SK-N-SH treated with all-trans-retinoic acid at 6 μM for 48 hours (cell line): ENCODE data around the gene MTHFD1.

Source experiments
- ATAC-seq: fragments of 200-7000 bp; cut with Tn5 transposase; 3 replicates; pipeline ENCODE4 v1.9.1; 2020; ENCODE audit warnings: mild to moderate bottlenecking, moderate library complexity
- ARNTL ChIP-seq: fragments of 450-650 bp; formaldehyde crosslinking; IDR thresholded peaks from 2 replicates; pipeline ENCODE4 v1.5.0; 2020; ENCODE audit warnings: low read depth, mild to moderate bottlenecking, moderate library complexity, borderline replicate concordance
- CREB5 ChIP-seq: fragments of 250-450 bp; sonication (Bioruptor Pico); IDR thresholded peaks from 2 replicates; pipeline ENCODE4 v1.5.1; 2020; ENCODE audit warnings: low read depth, mild to moderate bottlenecking, moderate library complexity
- CSDC2 ChIP-seq: fragments of 250-450 bp; sonication (Bioruptor Pico); IDR thresholded peaks from 2 replicates; pipeline ENCODE4 v1.5.0; 2020; ENCODE audit warnings: mild to moderate bottlenecking, moderate library complexity
- CSRNP3 ChIP-seq: fragments of 250-450 bp; sonication (Bioruptor Pico); IDR thresholded peaks from 2 replicates; pipeline ENCODE4 v1.5.1; 2021; ENCODE audit warnings: mild to moderate bottlenecking, moderate library complexity
- ESRRG ChIP-seq: fragments of 250-450 bp; sonication (Bioruptor Pico); IDR thresholded peaks from 2 replicates; pipeline ENCODE4 v1.6.1; 2021; ENCODE audit warnings: mild to moderate bottlenecking
- GLIS3 ChIP-seq: fragments of 250-450 bp; sonication (Bioruptor Pico); IDR thresholded peaks from 2 replicates; pipeline ENCODE4 v1.5.0; 2020; ENCODE audit warnings: mild to moderate bottlenecking, moderate library complexity
- ISL1 ChIP-seq: fragments of 250-450 bp; sonication (Bioruptor Pico); IDR thresholded peaks from 2 replicates; pipeline ENCODE4 v2.1.2; 2022; ENCODE audit warnings: mild to moderate bottlenecking, moderate library complexity
- OSR1 ChIP-seq: fragments of 250-450 bp; sonication (Bioruptor Pico); IDR thresholded peaks from 2 replicates; pipeline ENCODE4 v1.8.0; 2022; ENCODE audit warnings: moderate library complexity, mild to moderate bottlenecking, inconsistent platforms
- PATZ1 ChIP-seq: fragments of 250-450 bp; sonication (Bioruptor Pico); IDR thresholded peaks from 2 replicates; pipeline ENCODE4 v1.8.0; 2020; ENCODE audit warnings: mild to moderate bottlenecking, moderate library complexity, borderline replicate concordance
- RARB ChIP-seq: fragments of 250-450 bp; sonication (Bioruptor Pico); IDR thresholded peaks from 2 replicates; pipeline ENCODE4 v1.8.0; 2021; ENCODE audit warnings: mild to moderate bottlenecking, moderate library complexity
- TSHZ2 ChIP-seq: fragments of 250-450 bp; sonication (Bioruptor Pico); IDR thresholded peaks from 2 replicates; pipeline ENCODE4 v1.5.0; 2020; ENCODE audit warnings: mild to moderate bottlenecking, moderate library complexity
- ZC3H10 ChIP-seq: fragments of 250-450 bp; sonication (Bioruptor Pico); IDR thresholded peaks from 2 replicates; pipeline ENCODE4 v1.5.1; 2021; ENCODE audit warnings: mild to moderate bottlenecking, moderate library complexity
- ZFP3 ChIP-seq: fragments of 250-450 bp; sonication (Bioruptor Pico); IDR thresholded peaks from 2 replicates; pipeline ENCODE4 v1.5.0; 2020; ENCODE audit warnings: mild to moderate bottlenecking, moderate library complexity
- ZFP30 ChIP-seq: fragments of 450-650 bp; formaldehyde crosslinking; IDR thresholded peaks from 2 replicates; pipeline ENCODE4 v1.5.0; 2022; ENCODE audit warnings: mild to moderate bottlenecking, moderate library complexity
- ZNF565 ChIP-seq: fragments of 450-650 bp; formaldehyde crosslinking; conservative IDR thresholded peaks from 2 replicates; pipeline ENCODE4 v1.5.0; 2020; ENCODE audit warnings: low read depth, mild to moderate bottlenecking, moderate library complexity
- ZNF70 ChIP-seq: fragments of 450-650 bp; formaldehyde crosslinking; IDR thresholded peaks from 2 replicates; pipeline ENCODE4 v1.5.0; 2020; ENCODE audit warnings: mild to moderate bottlenecking, moderate library complexity
- ZNF8 ChIP-seq: fragments of 450-650 bp; formaldehyde crosslinking; IDR thresholded peaks from 2 replicates; pipeline ENCODE4 v1.5.0; 2020; ENCODE audit warnings: mild to moderate bottlenecking, moderate library complexity

The MTHFD1 gene

GRCh38 chr14:64387782-64388532 lies at the start of gene MTHFD1:
TSS of gene MTHFD1 (plus strand) at chr14:64388353. CDS start at chr14:64388428, 75 bp downstream.
- peak; percentile 88 for ATAC-seq

GRCh38 chr14:64338616-64339316 lies 49.4 kb upstream of the MTHFD1 start:
- ATAC-seq = peak; percentile 92
- no peak for TF ChIP-seq CSDC2 (CRISPR knock-in tag)
- TF ChIP-seq CREB5 (CRISPR knock-in tag) = no peak
- no peak for TF ChIP-seq ISL1 (CRISPR knock-in tag)
- TF ChIP-seq ZNF70 (CRISPR knock-in tag) = no peak
- TF ChIP-seq TSHZ2 (CRISPR knock-in tag) = no peak
- no peak for TF ChIP-seq ARNTL (CRISPR knock-in tag)
- TF ChIP-seq GLIS3 (CRISPR knock-in tag) = no peak
- TF ChIP-seq OSR1 (CRISPR knock-in tag) = no peak
- TF ChIP-seq ZNF8 = no peak
- no peak for TF ChIP-seq ESRRG (CRISPR knock-in tag)
- no peak for TF ChIP-seq CSRNP3 (CRISPR knock-in tag)

More at GRCh38 chr14:64387782-64388532, at the start of gene MTHFD1:
- TF ChIP-seq ZC3H10 = no peak
- TF ChIP-seq CSDC2 (CRISPR knock-in tag) = 0 out of 2 replicates have a peak, but pooled peaks have one; percentile 48

GRCh38 chr14:64340560-64341196 lies 47.5 kb upstream of the MTHFD1 start:
- no peak for ATAC-seq
- no peak for TF ChIP-seq ISL1 (CRISPR knock-in tag)
- TF ChIP-seq ARNTL (CRISPR knock-in tag) = no peak
- TF ChIP-seq CREB5 (CRISPR knock-in tag) = no peak
- TF ChIP-seq ZFP30 (CRISPR knock-in tag) = no peak
- no peak for TF ChIP-seq CSRNP3 (CRISPR knock-in tag)
- no peak for TF ChIP-seq ZFP3 (CRISPR knock-in tag)
- no peak for TF ChIP-seq PATZ1
- no peak for TF ChIP-seq GLIS3 (CRISPR knock-in tag)
- no peak for TF ChIP-seq ZNF565 (CRISPR knock-in tag)
- no peak for TF ChIP-seq TSHZ2 (CRISPR knock-in tag)
- no peak for TF ChIP-seq CSDC2 (CRISPR knock-in tag)
- TF ChIP-seq RARB (CRISPR knock-in tag) = no peak
- TF ChIP-seq, all 23 proteins: peak for 0
